Hepatic stellate cell (primary cell): ENCODE measurements around the gene F8.
A peak's percentile ranks its signal among the peaks of the same experiment; 100 is the strongest.

Source experiments
- DNase-seq: peaks from one replicate; pipeline ENCODE4 v3.0.0; 2011; ENCODE audit warnings: low spot score

F8 gene

GRCh38 chrX:155022585-155022984 lies at the start of gene F8:
TSS of gene F8 (minus strand) at chrX:155022723. CDS start at chrX:155022552, 171 bp downstream.
- no peak for DNase-seq

GRCh38 chrX:155071694-155072280 lies 49.3 kb upstream of the F8 start:
- peak; percentile 10 for DNase-seq

- DNase-seq: peak; percentile 70
Observed at GRCh38 chrX:155070975-155071693, 48.6 kb upstream of the F8 start, which contains the start of the genes BRCC3, CMC4 and MTCP1. TSS of gene BRCC3 (plus strand) at chrX:155071508. CDS start at chrX:155071528, 20 bp downstream. TSS of gene CMC4 (minus strand) at chrX:155071136. CDS start at chrX:155064023, 7,113 bp downstream. TSS of gene MTCP1 (minus strand) at chrX:155071136. CDS start at chrX:155066010, 5,126 bp downstream.

- DNase-seq: no peak
Observed at GRCh38 chrX:155070663-155070974, 48.1 kb upstream of the F8 start.

- no peak for DNase-seq
Observed at GRCh38 chrX:155070038-155070437, 47.5 kb upstream of the F8 start.

- no peak for DNase-seq
Observed at GRCh38 chrX:155069414-155069813, 46.9 kb upstream of the F8 start.

- peak; percentile 46 for DNase-seq
Observed at GRCh38 chrX:155068165-155068564, 45.6 kb upstream of the F8 start.

GRCh38 chrX:155065035-155065734 lies 42.7 kb upstream of the F8 start:
- no peak for DNase-seq

GRCh38 chrX:155061760-155062159 lies 39.2 kb upstream of the F8 start:
- DNase-seq: no peak

- peak; percentile 52 for DNase-seq
Observed at GRCh38 chrX:155056877-155057792, 34.6 kb upstream of the F8 start.

GRCh38 chrX:155056471-155056870 lies 33.9 kb upstream of the F8 start:
- DNase-seq: no peak

- no peak for DNase-seq
Observed at GRCh38 chrX:155055494-155055893, 33.0 kb upstream of the F8 start.

GRCh38 chrX:155054255-155054654 lies 31.7 kb upstream of the F8 start:
- no peak for DNase-seq

GRCh38 chrX:155053656-155054055 lies 31.1 kb upstream of the F8 start:
- DNase-seq: no peak

- DNase-seq: no peak
Observed at GRCh38 chrX:155052738-155053498, 30.4 kb upstream of the F8 start.

- DNase-seq: peak; percentile 21
Observed at GRCh38 chrX:155048977-155049619, 26.6 kb upstream of the F8 start.

GRCh38 chrX:155046811-155047528 lies 24.4 kb upstream of the F8 start:
- DNase-seq: no peak

GRCh38 chrX:155046129-155046810 lies 23.7 kb upstream of the F8 start:
- no peak for DNase-seq

GRCh38 chrX:155035688-155036087 lies 13.2 kb upstream of the F8 start:
- DNase-seq: no peak
